ENCODE results near the gene HECW1.
"Not testable (repeated sequence)": the region's sequence is repeated elsewhere in the genome, so short reads cannot be mapped to it uniquely, and the experiment has no call there.

The HECW1 gene

DNA sequence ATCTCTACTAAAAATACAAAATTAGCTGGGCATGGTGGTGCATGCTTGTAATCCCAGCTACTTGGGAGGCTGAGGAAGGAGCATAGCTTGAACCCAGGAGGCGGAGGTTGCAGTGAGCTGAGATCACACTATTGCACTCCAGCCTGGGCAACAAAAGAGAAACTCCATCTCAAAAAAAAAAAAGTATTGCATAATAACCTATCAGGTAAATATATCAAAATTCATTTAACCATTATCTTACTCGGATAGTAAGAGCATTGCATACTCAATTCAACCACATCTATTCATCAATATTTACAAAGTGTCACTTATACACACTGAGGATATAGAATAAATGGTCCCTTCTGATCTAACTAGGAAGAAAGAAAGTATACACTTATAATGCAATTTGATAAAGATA, 461.4 kb downstream of the HECW1 start:
- DNase-seq (ENCODE audit: low read depth in 2 of 2), result not testable (repeated sequence)

GRCh38 chr7:43575506-43575905, 463.1 kb downstream of the HECW1 start:
- DNase-seq (ENCODE audit: low read depth in 2 of 2), result no peak

DNA sequence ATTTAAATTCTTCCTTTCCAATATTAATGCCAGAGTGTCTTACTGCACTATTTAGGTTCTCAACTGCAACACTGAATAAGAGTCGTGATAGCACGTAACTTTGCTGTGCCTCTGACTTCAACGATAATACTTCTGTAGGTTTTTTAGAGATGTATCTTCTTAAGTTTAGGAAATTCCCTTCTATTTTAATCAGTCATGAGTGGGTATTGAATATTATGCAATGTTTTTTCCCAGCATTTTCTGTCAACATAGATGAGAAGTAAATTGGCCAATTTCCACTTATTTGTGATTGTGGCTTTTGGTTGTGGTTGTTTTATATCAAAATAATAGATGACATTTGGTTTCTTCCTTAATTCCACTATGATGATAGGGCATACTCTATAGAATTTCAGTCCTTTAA, 463.8 kb downstream of the HECW1 start:
- no peak for DNase-seq (ENCODE audit: low read depth in 2 of 2)

- DNase-seq (ENCODE audit: low read depth in 2 of 2), result no peak
Observed at GRCh38 chr7:43577485-43577951, 465.1 kb downstream of the HECW1 start.

GRCh38 chr7:43582503-43583423, 470.3 kb downstream of the HECW1 start, which contains the start of gene STK17A:
Gene STK17A (plus strand): TSS chr7:43583108. CDS start chr7:43583244, 136 bp downstream.
- DNase-seq (ENCODE audit: low read depth in 2 of 2), result peak; percentile 62 to 73

- DNase-seq (ENCODE audit: low read depth in 2 of 2), result no peak
Observed at GRCh38 chr7:43583424-43584194, 471.2 kb downstream of the HECW1 start.

DNA sequence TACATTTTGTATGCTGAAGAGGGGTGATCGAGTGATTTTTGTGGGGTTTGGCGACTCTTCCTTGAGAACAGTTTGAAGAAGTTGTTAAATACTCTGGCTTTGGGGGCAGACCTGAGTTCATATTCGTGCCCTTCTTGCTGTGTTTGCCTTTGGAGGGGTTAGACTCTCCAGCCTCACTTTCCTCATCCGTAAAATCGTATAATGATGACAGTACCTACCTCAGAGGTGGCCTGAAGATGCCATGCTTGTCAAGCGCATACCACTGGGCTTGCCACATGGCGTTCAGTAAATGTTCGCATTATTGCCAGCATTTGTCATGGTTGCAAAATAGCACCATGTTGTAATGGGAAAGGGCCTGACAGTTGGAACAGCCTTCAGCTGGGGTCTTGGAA, 471.7 kb downstream of the HECW1 start:
- no peak for DNase-seq (ENCODE audit: low read depth in 2 of 2)

DNA sequence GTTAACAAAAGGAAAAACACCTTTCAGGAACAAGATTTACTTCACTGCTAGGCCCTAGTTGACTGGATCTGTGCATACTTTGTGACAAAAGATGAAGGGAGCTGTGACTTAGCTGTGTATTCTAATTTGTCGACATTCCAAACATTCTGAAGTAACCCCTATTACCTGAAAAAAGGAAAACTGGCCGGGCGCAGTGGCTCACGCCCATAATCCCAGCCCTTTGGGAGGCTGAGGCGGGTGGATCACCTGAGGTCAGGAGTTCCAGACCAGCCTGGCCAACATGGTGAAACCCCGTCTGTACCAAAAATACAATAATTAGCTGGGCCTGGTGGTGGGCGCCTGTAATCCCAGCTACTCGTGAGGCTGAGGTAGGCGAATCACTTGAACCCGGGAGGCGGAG, 472.3 kb downstream of the HECW1 start:
- DNase-seq (ENCODE audit: low read depth in 2 of 2), result not testable (repeated sequence)

- no peak for DNase-seq (ENCODE audit: low read depth in 2 of 2)
Observed at GRCh38 chr7:43585562-43585961, 473.1 kb downstream of the HECW1 start.

GRCh38 chr7:43586251-43586900, 473.9 kb downstream of the HECW1 start:
- DNase-seq (ENCODE audit: low read depth in 2 of 2), result no peak

GRCh38 chr7:43588477-43589132, 476.2 kb downstream of the HECW1 start:
- no peak for DNase-seq (ENCODE audit: low read depth in 2 of 2)

- DNase-seq (ENCODE audit: low read depth in 2 of 2), result no peak
Observed at GRCh38 chr7:43589133-43589478, 476.7 kb downstream of the HECW1 start.

DNA sequence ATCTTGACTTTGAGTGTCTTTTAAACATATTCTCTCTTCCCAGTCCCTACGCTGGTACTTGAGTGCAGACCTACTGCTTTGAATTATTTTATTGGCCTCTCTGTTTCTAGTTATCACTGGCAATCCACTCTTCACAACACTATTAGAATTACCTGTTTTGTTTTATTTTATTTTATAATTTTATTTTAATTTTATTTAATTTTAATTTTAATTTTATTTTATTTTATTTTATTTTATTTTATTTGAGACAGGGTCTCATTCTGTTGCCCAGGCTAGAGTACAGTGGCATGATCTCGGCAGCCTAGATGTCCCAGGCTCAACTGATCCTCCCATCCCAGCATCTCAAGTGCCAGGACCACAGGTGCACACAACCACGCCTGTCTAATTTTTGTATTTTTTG, 477.3 kb downstream of the HECW1 start:
- DNase-seq (ENCODE audit: low read depth in 2 of 2), result no peak

GRCh38 chr7:43590862-43591557, 478.6 kb downstream of the HECW1 start:
- no peak for DNase-seq (ENCODE audit: low read depth in 2 of 2)

DNA sequence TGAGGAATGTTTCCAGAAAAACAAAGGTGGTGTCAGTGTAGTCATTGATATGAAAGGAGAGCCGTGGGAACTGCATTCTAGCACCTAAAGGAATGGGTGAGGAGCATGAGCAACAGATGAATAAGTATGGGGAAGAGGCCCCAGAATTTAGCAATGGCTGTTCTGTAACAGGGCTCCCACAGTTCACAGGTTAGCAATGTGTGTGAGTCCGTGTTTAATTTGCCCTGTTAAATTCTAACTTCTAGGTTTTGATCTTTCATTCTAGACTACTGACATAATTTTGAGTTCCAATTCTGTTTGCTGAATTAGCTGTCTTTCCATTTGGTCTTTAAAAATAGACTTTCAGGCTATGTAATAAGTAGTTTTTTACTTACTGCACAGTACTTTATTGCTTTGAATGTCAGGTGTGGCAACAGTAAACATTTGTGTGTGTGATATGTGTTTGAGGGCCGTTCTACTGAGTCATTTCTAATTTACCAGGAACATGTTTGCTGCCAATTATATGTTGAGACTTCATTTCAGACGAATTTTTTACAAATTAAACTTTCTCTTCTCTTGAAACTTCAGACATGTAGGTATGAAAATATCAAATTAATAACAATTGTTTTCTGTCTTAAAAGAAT, 479.2 kb downstream of the HECW1 start:
- no peak for DNase-seq (ENCODE audit: low read depth in 2 of 2)

DNA sequence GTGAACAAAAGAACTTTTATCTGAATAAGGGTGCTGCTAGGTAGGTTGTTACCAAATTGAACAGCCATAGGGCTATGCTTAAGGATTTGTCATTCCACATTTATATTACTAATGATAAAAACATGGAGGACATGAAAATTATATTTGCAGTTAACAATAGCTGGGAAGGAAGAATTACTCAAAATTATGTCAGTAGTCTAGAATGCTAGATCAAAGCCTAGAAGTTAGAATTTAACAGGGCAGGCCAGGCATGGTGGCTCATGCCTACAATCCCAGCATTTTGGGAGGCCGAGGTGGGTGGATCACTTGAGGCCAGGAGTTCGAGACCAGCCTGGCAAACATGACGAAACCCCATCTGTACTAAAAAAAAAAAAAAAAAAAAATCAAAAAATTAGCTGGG, 479.9 kb downstream of the HECW1 start:
- DNase-seq (ENCODE audit: low read depth in 2 of 2), result no peak

GRCh38 chr7:43593010-43593409, 480.6 kb downstream of the HECW1 start:
- no peak for DNase-seq (ENCODE audit: low read depth in 2 of 2)

- no peak for DNase-seq (ENCODE audit: low read depth in 2 of 2)
Observed at GRCh38 chr7:43594020-43594419, 481.6 kb downstream of the HECW1 start.

DNA sequence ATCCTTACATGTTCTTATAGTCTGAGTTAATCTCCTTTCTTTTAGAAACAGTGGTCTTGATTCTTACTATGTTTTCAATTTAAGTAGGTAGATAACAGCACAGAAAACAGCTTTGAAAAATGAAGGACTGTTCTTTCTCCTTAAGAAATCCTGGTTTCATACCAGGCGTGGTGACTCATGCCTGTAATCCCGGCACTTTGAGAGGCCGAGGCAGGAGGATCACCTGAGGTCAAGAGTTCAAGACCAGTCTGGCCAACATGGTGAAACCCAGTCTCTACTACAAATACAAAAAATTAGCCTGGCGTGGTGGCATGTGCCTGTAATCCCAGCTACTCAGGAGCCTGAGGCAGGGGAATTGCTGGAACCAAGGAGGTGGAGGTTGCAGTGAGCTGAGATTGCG, 484.0 kb downstream of the HECW1 start:
- not testable (repeated sequence) for DNase-seq (ENCODE audit: low read depth in 2 of 2)

GRCh38 chr7:43600056-43600455, 487.6 kb downstream of the HECW1 start:
- DNase-seq (ENCODE audit: low read depth in 2 of 2), result no peak

GRCh38 chr7:43602256-43602655, 489.8 kb downstream of the HECW1 start:
- no peak for DNase-seq (ENCODE audit: low read depth in 2 of 2)

Measured in fibroblast of skin of left biceps (primary cell).